Measurements from ENCODE around the gene ARID5B.
"Not testable (repeated sequence)": the region's sequence is repeated elsewhere in the genome, so short reads cannot be mapped to it uniquely, and the experiment has no call there.

Gene ARID5B

GRCh38 chr10:62016623-62017490 lies 115.4 kb downstream of the ARID5B start:
- DNase-seq (ENCODE audit: low read depth) = no peak

GRCh38 chr10:62017491-62017870 lies 116.0 kb downstream of the ARID5B start:
- DNase-seq (ENCODE audit: low read depth) = no peak

GRCh38 chr10:62018131-62018911 lies 116.8 kb downstream of the ARID5B start:
- DNase-seq (ENCODE audit: low read depth) = no peak

- no peak for DNase-seq (ENCODE audit: low read depth)
Measured at GRCh38 chr10:62019013-62019684, 117.7 kb downstream of the ARID5B start.

DNA sequence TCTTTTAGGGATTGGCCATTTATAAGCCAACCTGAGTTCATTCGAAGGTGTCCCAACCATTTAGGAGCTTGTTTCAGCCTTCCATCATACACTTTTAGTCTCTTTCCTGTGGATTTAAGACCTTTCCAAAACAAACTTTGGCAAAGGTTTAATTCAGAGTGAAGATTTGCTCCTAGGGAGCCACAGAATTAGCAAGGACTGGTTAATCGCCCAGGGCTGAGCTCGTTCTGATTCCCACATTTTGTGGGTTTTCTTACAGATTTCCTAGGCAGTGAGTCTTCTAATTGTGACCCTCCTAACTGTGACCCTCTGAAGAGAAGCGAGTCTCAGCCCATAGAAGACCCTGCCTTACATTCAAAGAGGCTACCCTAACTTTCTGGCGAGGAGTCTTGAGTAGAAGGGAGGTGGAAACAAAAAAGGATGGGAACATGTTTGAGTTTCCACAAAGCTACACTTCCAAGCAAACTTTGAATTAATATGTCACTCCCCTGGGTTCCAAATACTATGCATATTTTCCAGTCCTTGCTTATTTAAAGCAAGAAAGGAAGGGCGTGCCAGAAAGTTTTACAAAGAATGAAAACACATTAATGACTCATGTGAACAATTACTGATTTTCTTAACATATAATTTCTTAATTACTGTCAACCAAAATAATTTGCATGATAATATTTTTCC lies 118.3 kb downstream of the ARID5B start:
- no peak for DNase-seq (ENCODE audit: low read depth)

DNA sequence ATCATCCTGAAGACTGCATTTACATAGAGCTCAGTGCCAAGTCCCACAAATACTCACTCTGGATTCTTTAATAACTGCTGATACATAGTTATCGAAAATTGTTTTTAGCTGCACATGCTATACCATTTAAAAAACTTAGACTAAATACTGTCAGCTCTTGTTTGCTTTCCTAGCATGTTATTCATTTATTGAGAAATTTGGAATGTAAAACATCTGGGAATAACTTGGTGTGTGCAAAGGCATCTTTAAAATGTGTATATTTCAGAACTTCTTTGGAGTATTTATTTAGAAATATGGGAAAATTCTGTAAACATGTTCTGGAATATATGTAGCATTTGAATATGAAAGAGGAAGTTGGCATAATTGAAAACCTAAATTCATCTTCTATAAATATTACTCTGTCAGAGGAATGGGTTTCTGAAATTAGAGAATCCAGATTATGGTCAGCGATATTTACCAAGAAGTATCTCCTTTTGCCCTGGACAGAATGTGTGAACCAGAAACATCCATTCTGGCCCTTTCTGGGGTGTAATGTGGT lies 119.7 kb downstream of the ARID5B start:
- DNase-seq (ENCODE audit: low read depth) = no peak

GRCh38 chr10:62021978-62022802 lies 120.7 kb downstream of the ARID5B start:
- no peak for DNase-seq (ENCODE audit: low read depth)

- DNase-seq (ENCODE audit: low read depth) = no peak
Measured at GRCh38 chr10:62022830-62023229, 121.3 kb downstream of the ARID5B start.

DNA sequence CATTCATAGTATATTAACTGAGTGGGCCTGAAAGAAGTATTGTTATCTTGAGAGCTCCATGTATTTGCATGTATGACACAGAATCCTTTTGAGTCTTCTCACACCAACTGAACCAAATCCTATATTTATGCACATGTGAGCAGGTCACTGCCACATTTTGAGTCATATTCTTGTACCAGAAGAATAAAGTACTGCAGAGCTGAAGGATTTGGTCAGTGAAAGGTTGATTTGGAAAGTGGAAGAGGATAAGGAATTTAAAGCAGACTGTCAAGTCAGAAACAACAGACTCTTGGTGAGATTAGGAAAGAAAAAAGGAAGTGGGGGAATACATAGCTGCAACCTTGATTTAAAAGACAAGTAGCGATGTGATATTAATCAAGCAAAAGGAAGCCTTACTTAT lies 121.8 kb downstream of the ARID5B start:
- no peak for DNase-seq (ENCODE audit: low read depth)

- no peak for DNase-seq (ENCODE audit: low read depth)
Measured at GRCh38 chr10:62024026-62024701, 122.7 kb downstream of the ARID5B start.

- DNase-seq (ENCODE audit: low read depth) = no peak
Measured at GRCh38 chr10:62025134-62025794, 123.8 kb downstream of the ARID5B start.

GRCh38 chr10:62025901-62026879 lies 124.7 kb downstream of the ARID5B start:
- DNase-seq (ENCODE audit: low read depth) = no peak

DNA sequence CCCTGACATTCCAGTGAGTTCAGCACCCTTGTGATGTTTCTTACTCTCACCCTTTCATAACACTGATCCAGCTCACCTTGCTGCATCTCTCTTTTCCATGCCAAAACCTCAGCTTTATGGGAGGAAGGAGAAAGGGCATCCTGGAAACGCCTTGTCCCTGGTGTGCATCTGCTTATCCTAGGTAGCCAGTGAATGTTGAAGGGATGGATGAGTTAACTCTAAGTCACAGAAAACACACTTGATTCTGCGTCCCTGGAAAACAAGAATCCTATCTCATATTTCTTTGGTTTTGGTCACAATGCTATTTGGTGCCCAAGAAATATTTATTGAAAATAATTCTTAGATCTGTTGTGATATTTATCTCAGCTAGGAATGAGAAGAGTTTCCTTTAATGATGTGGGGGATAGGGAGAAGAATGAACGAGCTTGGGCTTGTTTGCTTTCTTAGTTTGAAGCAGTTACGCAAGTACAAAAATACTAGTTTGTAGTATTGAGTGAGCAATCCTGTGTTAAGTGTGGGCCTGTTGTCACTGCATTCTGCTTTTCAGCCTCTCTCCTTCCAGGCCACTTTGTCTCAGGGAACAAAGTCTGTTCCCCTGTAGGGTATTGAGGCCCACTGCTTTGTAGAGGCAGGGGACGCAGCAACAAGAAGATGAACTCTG lies 126.5 kb downstream of the ARID5B start:
- no peak for DNase-seq (ENCODE audit: low read depth)

DNA sequence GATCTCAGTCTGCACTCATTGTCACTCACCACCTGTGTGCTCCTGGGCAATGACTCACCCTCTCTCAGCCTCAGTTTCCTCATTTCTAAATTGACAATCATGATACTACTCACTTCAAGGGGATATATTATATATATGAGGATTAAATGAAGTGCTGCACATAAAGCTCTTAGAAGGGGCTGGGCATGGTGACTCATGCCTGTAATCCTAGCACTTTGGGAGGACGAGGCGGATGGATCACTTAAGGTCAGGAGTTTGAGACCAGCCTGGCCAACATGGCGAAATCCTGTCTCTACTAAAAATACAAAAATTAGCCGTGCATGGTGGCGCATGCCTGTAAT lies 127.0 kb downstream of the ARID5B start:
- DNase-seq (ENCODE audit: low read depth) = not testable (repeated sequence)

DNA sequence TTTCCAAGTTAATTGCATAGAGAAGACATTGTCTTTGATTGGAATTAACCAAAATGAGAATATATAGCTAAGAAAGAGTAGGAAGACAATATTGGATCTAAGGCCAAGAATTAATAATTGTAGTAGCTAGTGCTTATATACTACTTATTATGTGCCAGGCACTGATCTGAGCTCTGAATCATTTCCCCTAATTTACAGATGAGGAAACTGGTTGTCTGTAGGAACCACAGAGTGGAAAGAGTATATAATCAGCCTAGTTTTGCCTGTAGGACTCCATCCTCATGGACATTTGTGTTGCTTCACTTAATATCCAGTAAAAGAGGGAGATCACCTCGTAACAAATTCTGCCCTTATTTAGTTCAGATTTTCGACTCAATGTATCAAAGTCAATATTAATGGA lies 127.9 kb downstream of the ARID5B start:
- DNase-seq (ENCODE audit: low read depth) = no peak

DNA sequence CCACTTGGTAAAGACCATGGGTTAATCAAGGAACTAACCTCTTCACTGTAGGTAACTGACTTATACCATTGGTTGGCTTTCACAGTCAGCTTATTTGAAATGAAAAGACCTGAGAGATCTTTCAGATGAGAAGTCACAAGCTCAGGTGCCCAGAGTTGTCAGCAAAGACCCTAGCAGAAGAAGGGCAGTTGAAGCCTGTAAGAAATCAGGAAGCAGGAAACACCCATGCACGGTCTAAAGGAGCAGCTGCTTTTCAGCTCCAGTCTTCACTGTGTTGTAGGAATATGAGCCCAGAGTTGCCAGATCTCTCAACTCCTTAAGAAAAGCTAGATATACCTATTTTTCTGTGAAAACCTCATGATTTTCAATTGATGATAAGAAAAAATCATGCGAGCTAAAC lies 130.0 kb downstream of the ARID5B start:
- DNase-seq (ENCODE audit: low read depth) = no peak

- no peak for DNase-seq (ENCODE audit: low read depth)
Measured at GRCh38 chr10:62033125-62033524, 131.6 kb downstream of the ARID5B start.

GRCh38 chr10:62034096-62034640 lies 132.7 kb downstream of the ARID5B start:
- no peak for DNase-seq (ENCODE audit: low read depth)
